G401.6 (cell line): ENCODE data around the gene KRT16.
"Not testable (repeated sequence)": the region's sequence is repeated elsewhere in the genome, so short reads cannot be mapped to it uniquely, and the experiment has no call there.

Source experiments
- FAIRE-seq: peaks from 2 replicates; lab custom pipeline; 2012; peaks lifted over from hg19 to GRCh38; lab: Jason Lieb, UNC

Gene KRT16

GRCh38 chr17:41614098-41614497, 1.5 kb upstream of the KRT16 start:
- no peak for FAIRE-seq

DNA sequence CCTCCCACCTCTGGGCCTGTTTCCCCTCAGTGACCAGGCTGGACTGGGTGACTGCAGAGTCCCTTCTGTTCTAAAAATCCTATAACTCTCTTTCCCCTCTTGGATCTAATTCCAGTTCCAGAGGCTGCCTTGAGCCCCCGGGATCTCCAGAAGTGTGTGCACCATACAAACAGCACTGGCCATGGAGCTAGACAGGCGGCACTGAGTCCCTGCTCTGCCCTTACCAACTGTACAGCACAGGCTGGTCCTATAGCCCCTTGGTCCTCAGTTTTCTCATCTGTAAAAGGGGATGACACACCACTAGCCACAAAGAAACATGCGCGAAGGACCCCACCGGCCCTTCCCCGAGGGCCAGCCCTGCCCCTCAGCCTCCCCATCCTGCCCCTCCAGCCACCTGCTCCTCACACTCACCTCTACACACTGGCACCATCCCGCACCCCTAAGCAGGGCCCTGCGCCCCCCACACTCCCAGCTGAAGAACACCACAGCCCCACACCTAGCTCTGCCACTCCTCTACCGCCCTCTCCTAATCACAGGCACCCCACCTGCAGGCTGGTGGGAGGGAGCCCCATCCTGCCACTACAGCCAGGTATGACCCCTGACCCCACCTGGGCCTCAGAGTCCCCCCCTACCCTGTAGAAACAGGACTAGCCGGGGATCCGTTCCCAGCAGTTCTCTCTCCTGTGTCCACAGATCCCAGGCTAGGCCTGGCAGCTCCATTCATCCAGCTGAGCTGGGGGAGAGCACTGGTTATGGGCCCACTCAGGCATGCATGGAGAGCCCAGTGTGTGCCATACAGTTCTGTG, 913 bp upstream of the KRT16 start:
- FAIRE-seq: no peak

- no peak for FAIRE-seq
Measured at GRCh38 chr17:41610965-41611640, 1.5 kb downstream of the KRT16 start.

DNA sequence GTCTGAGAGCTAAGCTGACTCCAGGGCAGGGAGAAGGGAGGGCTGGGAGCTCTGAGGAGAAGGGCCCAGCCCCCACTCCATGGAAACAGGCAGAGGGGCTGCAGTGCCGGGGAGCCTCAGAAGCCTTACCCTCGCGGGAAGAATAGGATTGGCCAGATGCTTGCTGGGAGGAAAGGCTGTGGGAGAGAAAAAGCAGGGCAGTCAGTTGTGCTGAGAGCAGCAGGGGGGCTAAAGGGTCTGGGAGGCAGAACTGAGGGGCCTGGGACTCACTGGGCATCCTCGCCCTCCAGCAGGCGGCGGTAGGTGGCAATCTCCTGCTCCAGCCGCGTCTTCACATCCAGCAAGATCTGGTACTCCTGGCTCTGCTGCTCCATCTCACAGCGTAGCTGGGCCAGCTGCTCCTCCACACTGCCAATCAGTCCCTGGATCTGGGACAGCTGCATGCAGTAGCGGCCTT, 2.5 kb downstream of the KRT16 start:
- FAIRE-seq: not testable (repeated sequence)

- not testable (repeated sequence) for FAIRE-seq
Measured at GRCh38 chr17:41606930-41607329, 5.6 kb downstream of the KRT16 start.

DNA sequence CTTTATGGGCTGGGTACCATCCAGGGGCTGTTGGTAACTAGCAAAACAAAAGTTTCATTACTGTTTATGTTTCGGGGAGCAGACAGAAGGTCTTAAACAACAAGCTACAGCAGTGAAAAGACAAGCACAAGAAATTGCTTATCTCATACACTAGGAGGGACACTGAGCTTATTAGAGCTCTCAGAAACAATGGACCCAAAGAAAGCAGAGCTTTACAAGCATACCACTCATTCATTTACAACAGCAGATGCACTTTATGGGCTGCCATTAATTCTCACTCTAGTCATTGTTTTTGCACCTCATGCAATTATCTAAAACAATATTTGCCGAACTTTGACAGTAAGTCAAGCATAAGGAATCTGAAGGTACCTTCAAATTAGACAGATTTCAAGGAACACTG, 10.0 kb downstream of the KRT16 start:
- FAIRE-seq: no peak

GRCh38 chr17:41600318-41600717, 12.2 kb downstream of the KRT16 start:
- FAIRE-seq: no peak

DNA sequence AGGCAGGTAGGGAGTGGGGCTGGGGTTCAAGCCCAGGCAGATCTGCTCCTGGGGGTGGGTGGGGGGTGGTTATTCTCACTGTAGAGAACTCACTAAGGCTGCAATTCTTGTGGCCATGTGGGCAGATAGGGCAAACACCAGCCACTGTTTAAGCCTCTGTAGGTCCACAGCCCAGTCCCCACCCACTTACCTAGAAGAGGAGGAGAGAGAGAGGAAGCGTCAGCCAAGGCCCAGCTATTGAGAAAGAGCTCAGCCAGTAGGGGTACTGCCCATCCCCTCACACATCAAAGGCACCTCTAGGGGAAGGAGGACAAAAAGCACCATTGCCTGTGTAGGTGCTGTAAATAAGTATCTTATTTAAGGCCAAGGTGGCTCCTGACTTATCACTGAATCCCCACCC, 12.9 kb downstream of the KRT16 start:
- FAIRE-seq: no peak

DNA sequence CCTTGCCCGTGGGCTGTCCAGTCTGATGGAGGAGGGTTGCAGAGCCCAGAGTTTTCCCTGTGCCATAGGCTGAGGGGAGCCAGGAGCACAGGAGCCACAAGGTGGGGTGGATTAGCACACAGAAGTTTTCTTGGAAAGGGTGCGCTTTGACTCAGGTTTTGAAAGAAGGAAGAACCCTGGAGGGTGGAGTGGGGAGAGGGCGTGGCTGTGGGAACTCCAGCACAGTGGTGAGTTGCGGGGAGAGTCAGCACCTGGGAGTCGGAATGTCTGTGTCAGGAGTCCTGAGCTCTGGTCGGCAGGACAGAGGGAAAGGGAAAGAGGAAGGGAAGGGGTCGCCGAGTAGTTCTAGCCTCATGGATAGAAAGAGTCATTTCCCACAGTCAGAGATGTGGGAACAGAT, 17.0 kb downstream of the KRT16 start:
- FAIRE-seq: no peak

GRCh38 chr17:41594363-41594915, 18.1 kb downstream of the KRT16 start:
- no peak for FAIRE-seq

DNA sequence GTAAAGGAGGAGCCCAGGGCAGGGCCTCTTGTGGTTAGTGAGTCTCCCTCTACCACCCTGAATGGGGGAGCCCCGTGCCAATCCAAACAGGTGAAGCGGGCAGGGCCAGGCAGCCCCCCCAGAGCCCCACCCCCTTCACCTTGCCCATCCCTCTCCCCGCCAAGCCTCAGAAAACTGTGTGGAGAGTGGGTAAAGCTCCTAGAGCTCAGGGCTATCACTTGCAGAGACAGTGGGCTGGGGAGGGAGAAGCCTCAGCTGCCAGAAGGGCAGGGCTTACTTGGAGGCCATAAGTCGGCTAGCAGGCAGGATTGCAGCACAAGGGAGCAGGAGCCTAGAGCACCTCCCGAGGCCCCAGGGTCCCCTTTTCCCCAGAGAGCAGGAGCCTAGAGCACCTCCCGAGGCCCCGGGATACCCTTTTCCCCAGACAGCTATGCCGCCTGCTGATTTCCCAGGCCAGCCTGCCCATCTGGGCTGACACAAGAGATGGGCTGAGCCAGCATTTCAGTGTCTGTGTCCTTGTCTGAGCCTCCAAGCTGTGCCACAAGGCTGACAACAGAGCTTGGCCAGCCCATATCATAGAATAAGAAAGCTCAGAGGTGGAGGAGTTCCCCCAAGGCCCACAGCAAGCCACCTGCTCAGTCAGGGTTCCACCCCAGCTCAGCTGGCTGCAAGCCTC, 19.1 kb downstream of the KRT16 start:
- FAIRE-seq: no peak

DNA sequence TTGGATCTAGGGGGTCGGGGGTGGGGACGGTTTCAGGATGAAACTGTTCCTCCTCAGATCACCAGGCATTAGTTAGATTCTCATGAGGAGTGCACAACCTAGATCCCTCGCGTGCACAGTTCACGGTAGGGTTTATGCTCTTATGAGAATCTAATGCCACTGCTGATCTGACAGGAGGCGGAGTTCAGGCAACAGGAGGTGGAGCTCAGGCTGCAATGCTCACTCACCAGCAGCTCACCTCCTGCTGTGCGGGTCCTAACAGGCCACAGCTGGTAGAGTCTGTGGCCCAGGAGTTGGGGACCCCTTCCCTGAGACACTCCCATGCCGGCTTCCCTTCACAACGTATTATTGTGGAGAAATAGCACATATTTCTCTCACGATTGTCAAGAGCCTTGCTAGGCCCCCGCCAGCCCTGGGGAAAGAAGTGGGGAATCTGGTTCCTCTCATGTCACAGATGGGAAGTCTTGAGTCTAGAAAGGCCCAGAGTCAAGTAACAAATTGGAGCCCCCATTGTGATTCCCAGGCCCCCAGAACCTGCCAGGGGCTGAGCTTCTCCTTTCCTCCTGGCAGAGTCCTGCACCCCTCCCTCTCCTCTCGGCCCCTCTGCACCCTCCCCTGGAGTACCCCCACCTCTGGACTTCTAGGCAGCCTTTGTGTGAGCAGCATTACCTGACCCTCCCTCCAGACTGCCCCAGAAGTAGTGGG, 19.8 kb downstream of the KRT16 start:
- no peak for FAIRE-seq

DNA sequence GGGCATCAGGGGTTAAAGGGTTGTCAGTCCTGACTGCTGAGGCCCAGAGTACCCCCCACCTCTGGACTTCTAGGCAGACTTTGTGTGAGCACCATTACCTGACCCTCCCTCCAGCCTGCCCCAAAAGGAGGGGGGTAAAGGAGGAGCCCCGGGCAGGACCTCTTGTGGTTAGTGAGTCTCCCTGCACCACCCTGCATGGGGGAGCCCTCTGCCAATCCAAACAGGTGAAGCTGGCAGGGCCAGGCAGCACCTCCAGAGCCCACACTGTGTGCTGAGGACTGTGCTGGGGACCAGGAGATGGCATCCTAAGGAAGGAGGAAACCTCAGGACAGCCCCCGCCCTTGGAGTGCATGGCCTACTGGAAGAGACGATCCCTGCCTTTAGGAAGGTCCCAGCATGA, 23.3 kb downstream of the KRT16 start:
- FAIRE-seq: no peak

DNA sequence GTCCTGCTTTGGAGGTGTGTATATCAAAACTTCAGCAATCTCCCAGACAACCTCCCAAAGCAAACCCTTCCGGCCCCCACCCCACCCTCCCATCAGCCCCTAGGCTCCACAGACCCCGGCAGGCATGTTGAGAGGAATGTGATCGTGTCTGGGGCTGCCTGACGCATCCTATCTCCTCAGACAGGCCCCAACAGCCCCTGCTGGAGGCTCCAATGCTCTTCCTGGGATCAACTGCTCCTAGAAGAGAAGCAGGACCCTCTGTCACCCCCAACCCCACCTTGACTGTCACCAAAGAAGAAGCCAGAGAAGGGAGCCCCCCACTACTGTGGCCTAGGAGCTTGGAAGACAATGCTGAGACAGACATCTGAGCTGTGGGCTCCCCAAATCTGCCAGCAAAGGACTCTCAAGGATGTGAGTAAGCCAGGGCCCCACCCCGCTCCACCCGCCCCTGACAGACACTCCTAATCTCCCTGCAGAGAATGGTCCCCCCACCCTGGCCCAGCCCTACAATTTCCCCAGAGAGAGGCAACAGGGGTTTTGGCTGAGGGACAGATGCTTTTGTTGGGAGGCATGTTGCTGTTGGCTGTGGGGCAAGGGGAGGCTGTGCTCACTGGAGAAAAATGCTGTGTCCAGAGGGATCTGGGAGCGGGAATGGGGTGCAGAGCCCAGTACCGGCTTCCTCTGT, 24.3 kb downstream of the KRT16 start:
- no peak for FAIRE-seq

DNA sequence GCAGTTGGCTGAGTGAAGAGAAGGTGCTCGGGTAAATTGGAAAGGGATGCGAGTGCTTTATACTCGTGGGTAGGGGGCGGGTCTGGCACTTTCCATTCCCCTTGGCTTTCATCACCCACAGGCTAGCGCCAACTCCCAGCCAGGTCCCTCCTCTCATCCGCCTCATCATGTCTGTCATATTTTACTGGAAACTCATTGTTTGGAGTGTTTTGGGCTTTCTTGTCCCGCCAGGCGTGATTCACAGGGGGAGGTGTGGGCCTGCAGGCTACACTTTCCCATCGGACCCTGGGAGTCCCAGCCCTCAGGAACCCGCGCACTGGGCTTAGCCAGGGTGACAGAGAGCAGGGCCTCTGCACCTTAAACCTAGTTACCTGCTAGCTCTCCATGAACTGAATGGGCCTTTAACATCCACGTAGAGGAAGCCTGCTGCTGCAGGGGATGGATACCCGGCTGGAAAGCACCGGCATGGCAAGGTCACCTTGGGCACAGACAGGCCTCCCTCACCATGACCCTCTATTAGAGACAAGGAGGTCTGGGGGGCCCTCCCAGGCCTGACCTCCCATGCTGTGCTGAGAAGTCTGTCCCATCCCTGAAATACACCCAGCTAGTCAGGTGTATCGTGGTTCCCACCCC, 25.6 kb downstream of the KRT16 start, which contains the start of gene KRT14:
KRT14 (minus strand) TSS at position 33 of the 633 bp plus-strand sequence. CDS start 61 bp downstream, outside the sequence.
- FAIRE-seq: no peak

GRCh38 chr17:41585301-41586056, 27.1 kb downstream of the KRT16 start:
- no peak for FAIRE-seq

DNA sequence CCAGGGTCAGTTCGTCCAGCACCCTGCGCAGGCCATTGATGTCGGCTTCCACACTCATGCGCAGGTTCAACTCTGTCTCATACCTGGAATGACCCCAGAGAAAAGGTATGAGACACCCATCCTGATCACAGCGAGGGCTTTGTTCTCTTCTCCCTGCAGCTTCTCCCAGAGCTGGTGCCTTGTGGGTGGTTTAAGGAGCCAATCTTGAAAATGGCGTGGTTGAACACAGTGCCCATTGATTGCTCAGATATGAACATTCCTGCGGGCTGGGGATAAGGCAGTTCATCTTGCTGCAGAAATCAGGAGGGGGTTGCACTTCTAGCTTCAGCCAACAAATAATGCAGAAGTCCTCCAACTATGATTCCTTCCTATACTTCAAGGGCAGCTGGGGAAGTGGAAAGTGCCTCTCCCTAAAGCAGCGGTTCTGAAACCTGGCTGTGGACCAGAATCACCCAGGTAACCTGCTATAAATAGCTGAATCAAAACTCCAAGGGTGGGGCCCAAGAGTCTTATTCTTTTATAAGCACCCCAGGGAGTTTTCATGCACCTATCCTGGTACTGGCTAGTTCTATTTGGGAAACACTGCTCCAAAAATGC, 28.1 kb downstream of the KRT16 start:
- FAIRE-seq: not testable (repeated sequence)

- no peak for FAIRE-seq
Measured at GRCh38 chr17:41583137-41584127, 29.1 kb downstream of the KRT16 start.
